IPS-NIHi11 (cell line): ENCODE results near the gene LRP1-AS.
"Not testable (repeated sequence)": the region's sequence is repeated elsewhere in the genome, so short reads cannot be mapped to it uniquely, and the experiment has no call there.

Source experiments
- DNase-seq: peaks from one replicate; pipeline ENCODE4 v3.0.0; 2012; ENCODE audit warnings: mixed read lengths, low spot score

The LRP1-AS gene

GRCh38 chr12:57139796-57140649 lies 7.4 kb downstream of the LRP1-AS start:
- DNase-seq, result no peak

DNA sequence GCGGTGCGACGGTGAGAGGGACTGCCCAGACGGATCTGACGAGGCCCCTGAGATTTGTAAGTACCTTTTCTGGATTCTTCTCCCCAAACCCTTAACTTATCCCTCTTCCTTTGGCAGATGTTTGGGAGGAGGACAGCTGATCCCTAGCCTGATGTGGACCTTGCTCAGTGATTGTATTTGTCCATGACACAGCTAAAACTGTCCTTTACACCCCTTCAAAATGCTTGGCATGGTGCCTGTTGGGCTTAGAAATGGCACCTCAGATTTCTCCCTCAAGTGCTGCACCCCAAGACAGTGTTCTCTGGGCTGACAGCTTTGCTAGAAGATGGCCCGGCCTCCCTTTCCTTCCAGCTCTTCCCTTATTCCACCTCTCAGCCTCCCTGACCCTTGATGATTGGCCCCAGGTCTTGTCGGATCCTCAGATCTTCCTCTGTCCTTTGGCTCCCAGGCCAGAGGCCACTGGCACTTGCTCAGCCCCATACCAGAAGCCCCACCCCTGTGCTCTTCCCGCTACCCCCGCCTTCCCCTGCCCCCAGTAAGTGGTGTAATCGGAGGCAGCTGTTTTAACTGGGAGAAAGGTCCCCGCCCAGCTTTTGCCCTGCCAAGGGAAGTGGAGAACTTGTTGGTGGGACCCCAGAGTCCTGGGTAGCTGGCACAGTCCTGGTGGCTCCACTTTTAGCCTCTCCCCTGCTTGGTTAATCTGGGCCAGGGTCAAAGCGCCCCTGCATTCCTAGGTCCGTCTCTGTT lies 8.7 kb downstream of the LRP1-AS start:
- DNase-seq, result no peak

- DNase-seq, result peak; percentile 64
These were observed 11.7 kb downstream of the LRP1-AS start for GRCh38 chr12:57135527-57136326.

GRCh38 chr12:57134949-57135348 lies 12.5 kb downstream of the LRP1-AS start:
- DNase-seq, result no peak

DNA sequence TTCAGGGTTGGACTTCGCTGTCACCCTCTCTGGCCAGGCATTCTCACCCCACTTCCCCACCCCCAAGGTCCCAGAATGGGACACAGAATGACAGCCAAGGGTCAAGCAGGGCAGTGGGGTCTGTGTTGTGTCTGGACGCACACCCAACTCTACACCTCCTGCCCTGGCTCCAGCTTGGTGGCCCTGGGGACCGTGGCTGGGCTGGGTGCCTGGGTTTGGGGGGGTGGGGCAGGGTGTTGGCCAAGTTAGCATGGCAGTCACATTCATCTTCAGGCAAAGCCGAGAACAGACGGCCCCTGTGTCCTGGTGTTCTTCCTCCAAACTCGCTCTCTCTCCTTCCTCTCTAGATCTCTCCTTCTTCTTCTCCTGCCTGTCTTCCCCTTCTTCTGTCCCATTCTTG lies 13.5 kb downstream of the LRP1-AS start:
- no peak for DNase-seq

- DNase-seq, result no peak
These were observed 14.3 kb downstream of the LRP1-AS start for GRCh38 chr12:57133013-57133569.

- no peak for DNase-seq
These were observed 15.3 kb downstream of the LRP1-AS start for GRCh38 chr12:57131896-57132744.

DNA sequence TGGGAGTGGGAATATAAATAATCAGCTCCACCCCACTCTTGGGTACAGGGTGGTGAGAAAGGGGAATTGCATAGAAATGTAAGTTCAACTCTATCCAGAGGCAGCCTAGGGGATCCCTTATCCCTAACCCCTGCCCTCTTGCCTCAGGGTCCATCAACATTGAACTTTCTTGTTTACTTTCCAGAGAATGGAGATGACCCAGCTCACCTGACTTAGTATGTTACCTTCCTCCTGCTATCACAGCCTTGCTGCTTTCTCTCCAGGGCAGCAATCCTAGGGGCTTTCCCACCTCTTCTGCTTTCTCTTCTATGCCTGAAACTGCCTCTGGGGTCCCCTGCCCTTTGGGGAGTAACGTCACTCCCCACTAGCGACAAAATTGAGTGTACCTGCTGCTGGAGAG lies 16.5 kb downstream of the LRP1-AS start:
- DNase-seq, result no peak

DNA sequence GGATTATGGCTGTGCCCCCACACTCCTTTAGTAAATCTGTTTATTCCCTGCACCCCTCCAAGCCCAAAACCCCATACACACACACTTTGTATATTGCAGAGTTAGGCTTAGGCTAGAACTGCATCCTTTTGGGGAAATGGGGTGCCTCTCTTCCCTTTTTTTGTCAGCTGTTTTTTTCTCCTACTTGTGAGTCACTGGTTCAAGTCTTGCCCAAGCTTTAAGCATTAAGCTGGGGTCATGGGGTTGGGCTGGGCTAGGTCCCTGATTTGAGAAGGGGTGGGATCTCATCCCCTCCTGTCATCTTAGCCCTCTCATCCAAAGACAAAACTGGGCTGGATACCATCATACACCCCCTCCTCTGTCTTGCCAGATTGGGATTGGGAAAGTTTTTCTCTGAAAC lies 17.5 kb downstream of the LRP1-AS start:
- no peak for DNase-seq

GRCh38 chr12:57129321-57129842 lies 18.0 kb downstream of the LRP1-AS start:
- DNase-seq, result peak; percentile 37

DNA sequence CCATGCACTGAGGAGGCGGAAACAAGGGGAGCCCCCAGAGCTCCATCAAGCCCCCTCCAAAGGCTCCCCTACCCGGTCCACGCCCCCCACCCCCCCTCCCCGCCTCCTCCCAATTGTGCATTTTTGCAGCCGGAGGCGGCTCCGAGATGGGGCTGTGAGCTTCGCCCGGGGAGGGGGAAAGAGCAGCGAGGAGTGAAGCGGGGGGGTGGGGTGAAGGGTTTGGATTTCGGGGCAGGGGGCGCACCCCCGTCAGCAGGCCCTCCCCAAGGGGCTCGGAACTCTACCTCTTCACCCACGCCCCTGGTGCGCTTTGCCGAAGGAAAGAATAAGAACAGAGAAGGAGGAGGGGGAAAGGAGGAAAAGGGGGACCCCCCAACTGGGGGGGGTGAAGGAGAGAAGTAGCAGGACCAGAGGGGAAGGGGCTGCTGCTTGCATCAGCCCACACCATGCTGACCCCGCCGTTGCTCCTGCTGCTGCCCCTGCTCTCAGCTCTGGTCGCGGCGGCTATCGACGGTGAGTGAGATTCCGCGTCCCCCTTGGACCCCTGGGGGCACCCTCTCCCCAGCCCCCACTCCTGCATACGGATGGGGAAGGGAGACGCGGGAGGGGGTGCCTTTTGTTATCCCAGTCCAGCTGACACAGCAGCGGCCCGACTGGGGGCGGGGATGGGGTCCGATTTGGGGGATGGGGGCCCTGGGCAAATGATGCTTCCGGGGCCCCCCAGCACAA lies 18.7 kb downstream of the LRP1-AS start:
- DNase-seq, result peak; percentile 45

GRCh38 chr12:57127726-57128518 lies 19.5 kb downstream of the LRP1-AS start, which contains the start of gene LRP1:
Gene LRP1, plus strand, starts transcription at chr12:57128483. Its CDS starts 482 bp downstream, at chr12:57128965.
- peak; percentile 86 for DNase-seq

GRCh38 chr12:57127101-57127725 lies 20.2 kb downstream of the LRP1-AS start:
- DNase-seq, result peak; percentile 65

GRCh38 chr12:57126561-57126960 lies 20.9 kb downstream of the LRP1-AS start:
- no peak for DNase-seq

DNA sequence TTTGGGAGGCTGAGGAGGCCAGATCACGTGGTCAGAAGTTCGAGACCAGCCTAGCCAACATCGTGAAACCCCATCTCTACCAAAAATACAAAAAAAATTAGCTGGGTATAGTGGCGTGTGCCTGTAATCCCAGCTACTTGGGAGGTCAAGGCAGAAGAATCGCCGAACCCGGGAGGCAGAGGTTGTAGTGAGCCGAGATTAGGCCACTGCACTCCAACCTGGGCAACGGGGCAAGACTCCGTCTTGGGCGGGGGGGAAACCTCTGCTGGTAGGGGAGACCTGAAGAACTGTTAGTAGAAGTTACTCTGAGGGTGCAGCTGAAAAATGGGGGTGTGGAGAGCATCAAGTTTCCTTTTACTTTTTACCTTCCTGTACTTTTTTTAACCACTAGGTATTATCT lies 21.4 kb downstream of the LRP1-AS start:
- DNase-seq, result no peak

DNA sequence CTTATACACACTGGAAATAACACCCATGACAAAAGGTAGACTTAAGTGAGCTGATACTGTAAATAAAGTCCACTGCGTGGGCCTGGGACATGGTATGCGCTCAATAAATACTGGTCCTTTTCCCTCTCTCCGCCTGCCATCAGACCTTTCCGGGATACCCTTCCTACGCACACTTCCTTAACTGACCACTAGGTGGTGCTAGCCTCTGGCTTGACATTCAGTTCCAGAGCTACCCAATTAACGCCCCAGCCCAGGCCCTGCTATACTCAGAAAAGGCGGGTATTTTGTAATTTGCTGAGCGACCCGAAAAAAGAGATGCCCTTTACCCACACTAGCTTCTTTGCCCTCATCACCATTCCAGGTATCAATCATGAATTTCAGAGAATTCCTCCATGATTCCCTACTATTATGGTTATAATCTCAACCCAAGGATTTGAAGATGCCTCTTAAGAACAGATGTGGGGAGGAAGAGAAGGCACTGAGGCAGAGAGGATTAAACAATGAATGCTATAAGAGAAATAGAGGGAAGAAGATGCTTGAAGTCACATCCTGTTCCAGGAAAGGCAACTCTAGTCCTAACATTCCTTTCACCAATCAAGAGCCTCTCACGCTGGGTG lies 23.1 kb downstream of the LRP1-AS start:
- DNase-seq, result peak; percentile 78

DNA sequence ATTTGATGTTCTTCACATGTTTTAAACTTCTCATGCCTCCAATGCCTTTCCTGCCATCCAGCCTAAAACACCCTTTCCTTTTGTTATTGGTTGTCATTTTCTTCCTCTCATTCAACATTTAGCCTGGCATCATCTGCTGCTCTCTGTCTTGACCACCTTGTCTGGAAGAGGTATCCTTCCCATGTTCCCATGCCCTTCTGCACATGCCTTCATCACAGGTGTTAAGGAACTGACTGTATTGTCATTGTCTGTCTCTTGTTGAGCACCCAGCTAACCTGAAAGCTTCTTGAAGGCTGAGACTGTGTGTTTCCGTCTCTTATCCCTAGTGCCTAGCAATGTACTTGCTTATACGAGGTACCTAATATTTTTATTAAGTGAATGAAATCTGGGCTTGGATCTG lies 23.6 kb downstream of the LRP1-AS start:
- DNase-seq, result no peak

GRCh38 chr12:57120718-57121117 lies 26.7 kb downstream of the LRP1-AS start:
- not testable (repeated sequence) for DNase-seq
